LoVo (cell line): ENCODE results near the gene LHFPL3.

ENCODE experiments used
- DNase-seq: peaks from one replicate; pipeline ENCODE4 v3.0.0-alpha.2; 2016; ENCODE audit warnings: low spot score

Gene LHFPL3

GRCh38 chr7:104800307-104800706, 471.9 kb downstream of the LHFPL3 start:
- DNase-seq: no peak

- DNase-seq: no peak
Measured at GRCh38 chr7:104801022-104801421, 472.6 kb downstream of the LHFPL3 start.

- no peak for DNase-seq
Measured at GRCh38 chr7:104803931-104804330, 475.5 kb downstream of the LHFPL3 start.

GRCh38 chr7:104804696-104805095, 476.3 kb downstream of the LHFPL3 start:
- DNase-seq: no peak

- no peak for DNase-seq
Measured at GRCh38 chr7:104805449-104806317, 477.3 kb downstream of the LHFPL3 start.

- DNase-seq: no peak
Measured at GRCh38 chr7:104807671-104808070, 479.3 kb downstream of the LHFPL3 start.

GRCh38 chr7:104809906-104810305, 481.5 kb downstream of the LHFPL3 start:
- DNase-seq: no peak

GRCh38 chr7:104814126-104814525, 485.7 kb downstream of the LHFPL3 start:
- DNase-seq: no peak

GRCh38 chr7:104814671-104815400, 486.4 kb downstream of the LHFPL3 start:
- no peak for DNase-seq

GRCh38 chr7:104816537-104816936, 488.1 kb downstream of the LHFPL3 start:
- no peak for DNase-seq

- no peak for DNase-seq
Measured at GRCh38 chr7:104818961-104819880, 490.8 kb downstream of the LHFPL3 start.

GRCh38 chr7:104820836-104821535, 492.6 kb downstream of the LHFPL3 start:
- no peak for DNase-seq

GRCh38 chr7:104823177-104823576, 494.8 kb downstream of the LHFPL3 start:
- no peak for DNase-seq

- no peak for DNase-seq
Measured at GRCh38 chr7:104825099-104825498, 496.7 kb downstream of the LHFPL3 start.

GRCh38 chr7:104826135-104826534, 497.7 kb downstream of the LHFPL3 start:
- DNase-seq: no peak

- no peak for DNase-seq
Measured at GRCh38 chr7:104836976-104837375, 508.6 kb downstream of the LHFPL3 start.

GRCh38 chr7:104838537-104839299, 510.3 kb downstream of the LHFPL3 start:
- no peak for DNase-seq

- DNase-seq: no peak
Measured at GRCh38 chr7:104839842-104840241, 511.4 kb downstream of the LHFPL3 start.

GRCh38 chr7:104841798-104842197, 513.4 kb downstream of the LHFPL3 start:
- no peak for DNase-seq

- DNase-seq: no peak
Measured at GRCh38 chr7:104843198-104843597, 514.8 kb downstream of the LHFPL3 start.

GRCh38 chr7:104845557-104845956, 517.2 kb downstream of the LHFPL3 start:
- no peak for DNase-seq
